ENCODE measurements around the gene NSMCE3. TPM values are rescaled to one million over a fixed set of nuclear protein-coding genes. Genes with fewer than 3 reads are reported as not detected.
"Not testable (repeated sequence)": the region's sequence is repeated elsewhere in the genome, so short reads cannot be mapped to it uniquely, and the experiment has no call there.

NSMCE3 gene
- total and polyA plus RNA-seq, 4 donors: 2.8 to 6.1 (median 5.7) TPM

DNA sequence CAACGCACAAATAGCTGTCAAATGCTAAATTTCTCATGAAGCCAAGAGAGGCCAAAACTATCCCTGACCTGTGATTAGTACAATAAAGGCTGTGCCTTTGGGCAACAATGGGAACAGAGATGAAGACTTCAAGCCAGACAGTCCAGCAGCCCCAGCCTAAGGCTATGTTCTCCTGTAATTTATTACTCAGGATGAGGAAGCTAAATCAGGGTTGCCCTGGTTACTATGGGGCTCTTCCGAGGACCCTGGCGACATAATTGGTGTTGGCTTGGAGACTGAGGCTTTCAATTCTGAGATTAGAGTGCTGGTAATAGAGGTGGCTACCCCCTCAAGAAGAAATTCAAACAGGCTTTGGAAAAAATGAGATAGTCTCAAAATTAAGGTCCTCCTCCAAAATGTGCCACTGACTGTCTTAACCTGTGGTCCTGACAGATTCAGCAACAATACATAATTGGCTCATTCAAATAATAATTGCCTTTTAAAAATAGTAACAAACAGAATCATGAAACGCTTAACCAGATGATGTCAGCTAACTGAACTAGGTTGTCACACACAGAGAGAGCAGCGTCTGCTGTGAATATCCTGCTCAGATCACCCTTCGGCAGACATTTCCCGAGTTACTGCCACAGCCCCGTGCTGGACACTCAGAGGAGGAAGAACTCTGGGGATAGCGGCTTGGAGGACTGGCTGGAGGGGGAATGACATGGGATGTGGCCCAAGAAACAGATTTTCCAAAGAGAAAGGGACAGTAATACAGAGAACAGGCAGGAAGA is 43.0 kb downstream of the NSMCE3 start:
- 45 to 49% methylated on average over 9 of the region's 9 CpGs for WGBS, 2 donors
- Histone ChIP-seq H3K9me3 (ENCODE audit: control insufficient read depth, low read length) (no peaks in the 10 kb centered on the region), H3K4me1 (ENCODE audit: control insufficient read depth in 1 of 2, insufficient read depth in 2 of 2, low read length in 2 of 2) (no peaks in the 10 kb centered on the region), H3K27me3 (ENCODE audit: control insufficient read depth in 1 of 2, insufficient read depth in 2 of 2, low read length in 1 of 2) (no peaks in the 10 kb centered on the region), H3K4me3 (ENCODE audit: low read length in 2 of 2) (no peak overlapping the region), H3K36me3 (ENCODE audit: control insufficient read depth in 1 of 2, insufficient read depth in 2 of 2, low read length in 1 of 2) (no peaks in the 10 kb centered on the region), H3K27ac (ENCODE audit: low read depth in 1 of 2, low read length in 2 of 2) (no peak overlapping the region)
- ATAC-seq (ENCODE audit: low FRiP score): no peak
- intact Hi-C loops (cut with DNase I): no loop called here
- no peak for DNase-seq

DNA sequence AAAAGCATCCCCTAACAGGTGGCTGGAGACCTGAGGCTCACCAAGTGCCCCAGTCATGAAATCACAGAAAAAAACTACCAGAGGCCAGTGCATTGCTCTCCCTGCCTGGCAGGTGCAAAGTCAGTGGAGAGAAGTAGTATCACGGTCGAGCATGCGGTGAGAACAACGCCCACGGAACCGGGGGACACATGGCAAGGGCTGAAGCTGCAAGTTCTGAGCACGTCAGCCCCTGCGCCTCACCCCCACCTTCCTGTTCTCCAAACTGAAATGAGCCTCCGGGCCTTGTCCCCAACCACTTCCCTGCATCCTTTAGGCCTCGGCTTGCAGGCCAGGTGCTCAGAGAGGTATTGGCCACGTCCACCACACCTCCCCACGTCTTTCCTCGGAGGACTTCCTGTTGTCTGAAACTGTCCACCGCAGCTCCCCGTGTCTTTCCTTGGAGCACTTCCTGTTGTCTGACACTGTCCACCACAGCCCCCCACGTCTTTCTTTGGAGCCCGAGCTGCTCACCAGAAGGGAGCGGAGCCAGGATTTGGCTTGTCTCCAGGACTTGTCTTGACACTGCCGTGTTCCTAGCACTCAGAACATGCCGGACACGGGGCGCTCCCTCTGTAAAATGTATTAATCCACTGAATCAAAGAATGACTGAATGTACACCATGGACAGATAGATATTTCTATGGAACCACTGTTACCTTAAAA is 43.9 kb downstream of the NSMCE3 start:
- Histone ChIP-seq H3K27me3 (ENCODE audit: control insufficient read depth in 1 of 2, insufficient read depth in 2 of 2, low read length in 1 of 2) (no peaks in the 10 kb centered on the region), H3K36me3 (ENCODE audit: control insufficient read depth in 1 of 2, insufficient read depth in 2 of 2, low read length in 1 of 2) (no peaks in the 10 kb centered on the region), H3K9me3 (ENCODE audit: control insufficient read depth, low read length) (no peaks in the 10 kb centered on the region), H3K4me1 (ENCODE audit: control insufficient read depth in 1 of 2, insufficient read depth in 2 of 2, low read length in 2 of 2) (no peaks in the 10 kb centered on the region), H3K4me3 (ENCODE audit: low read length in 2 of 2) (no peak overlapping the region), H3K27ac (ENCODE audit: low read depth in 1 of 2, low read length in 2 of 2) (no peak overlapping the region)
- intact Hi-C loops (cut with DNase I): no loop called here
- 74 to 80% methylated on average over 22 of the region's 22 CpGs for WGBS, 2 donors
- no peak for ATAC-seq (ENCODE audit: low FRiP score)
- DNase-seq: no peak

- H3K36me3 ChIP-seq (ENCODE audit: control insufficient read depth in 1 of 2, insufficient read depth in 2 of 2, low read length in 1 of 2); intact Hi-C loops (cut with DNase I); DNase-seq; H3K27ac ChIP-seq (ENCODE audit: low read depth in 1 of 2, low read length in 2 of 2); H3K9me3 ChIP-seq (ENCODE audit: control insufficient read depth, low read length); ATAC-seq (ENCODE audit: low FRiP score); H3K4me1 ChIP-seq (ENCODE audit: control insufficient read depth in 1 of 2, insufficient read depth in 2 of 2, low read length in 2 of 2); H3K4me3 ChIP-seq (ENCODE audit: low read length in 2 of 2); H3K27me3 ChIP-seq (ENCODE audit: control insufficient read depth in 1 of 2, insufficient read depth in 2 of 2, low read length in 1 of 2): not testable (repeated sequence)
- 93 to 99% methylated on average over 15 of the region's 15 CpGs for WGBS, 2 donors
Observed at GRCh38 chr15:29224987-29225363, 44.6 kb downstream of the NSMCE3 start.

DNA sequence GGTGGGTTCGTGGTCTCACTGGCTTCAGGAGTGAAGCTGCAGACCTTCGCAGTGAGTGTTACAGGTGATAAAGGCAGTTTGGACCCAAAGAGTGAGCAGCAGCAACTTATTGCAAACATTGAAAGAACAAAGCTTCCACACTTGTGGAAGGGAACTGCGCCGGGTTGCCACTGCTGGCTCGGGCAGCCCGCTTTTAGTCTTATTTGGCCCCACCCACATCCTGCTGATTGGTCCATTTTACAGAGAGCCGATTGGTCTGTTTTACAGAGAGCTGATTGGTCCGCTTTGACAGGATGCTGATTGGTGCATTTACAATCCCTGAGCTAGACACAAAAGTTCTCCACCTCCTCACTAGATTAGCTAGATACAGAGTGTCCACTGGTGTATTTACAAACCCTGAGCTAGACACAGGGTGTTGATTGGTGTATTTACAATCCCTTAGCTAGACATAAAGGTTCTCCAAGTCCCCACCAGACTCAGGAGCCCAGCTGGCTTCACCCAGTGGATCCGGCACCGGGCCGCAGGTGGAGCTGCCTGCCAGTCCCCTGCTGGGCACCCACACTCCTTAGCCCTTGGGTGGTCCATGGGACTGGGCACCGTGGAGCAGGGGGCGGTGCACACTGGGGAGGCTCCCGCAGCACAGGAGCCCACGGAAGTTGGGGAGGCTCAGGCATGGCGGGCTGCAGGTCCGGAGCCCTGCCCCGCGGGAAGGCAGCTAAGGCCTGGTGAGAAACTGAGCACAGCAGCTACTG is 45.2 kb downstream of the NSMCE3 start:
- ATAC-seq (ENCODE audit: low FRiP score); H3K9me3 ChIP-seq (ENCODE audit: control insufficient read depth, low read length); H3K36me3 ChIP-seq (ENCODE audit: control insufficient read depth in 1 of 2, insufficient read depth in 2 of 2, low read length in 1 of 2); H3K4me3 ChIP-seq (ENCODE audit: low read length in 2 of 2); intact Hi-C loops (cut with DNase I); H3K27me3 ChIP-seq (ENCODE audit: control insufficient read depth in 1 of 2, insufficient read depth in 2 of 2, low read length in 1 of 2); DNase-seq; H3K27ac ChIP-seq (ENCODE audit: low read depth in 1 of 2, low read length in 2 of 2); H3K4me1 ChIP-seq (ENCODE audit: control insufficient read depth in 1 of 2, insufficient read depth in 2 of 2, low read length in 2 of 2): not testable (repeated sequence)
- WGBS, 2 donors: 93 to 96% methylated on average over 19 of the region's 19 CpGs

DNA sequence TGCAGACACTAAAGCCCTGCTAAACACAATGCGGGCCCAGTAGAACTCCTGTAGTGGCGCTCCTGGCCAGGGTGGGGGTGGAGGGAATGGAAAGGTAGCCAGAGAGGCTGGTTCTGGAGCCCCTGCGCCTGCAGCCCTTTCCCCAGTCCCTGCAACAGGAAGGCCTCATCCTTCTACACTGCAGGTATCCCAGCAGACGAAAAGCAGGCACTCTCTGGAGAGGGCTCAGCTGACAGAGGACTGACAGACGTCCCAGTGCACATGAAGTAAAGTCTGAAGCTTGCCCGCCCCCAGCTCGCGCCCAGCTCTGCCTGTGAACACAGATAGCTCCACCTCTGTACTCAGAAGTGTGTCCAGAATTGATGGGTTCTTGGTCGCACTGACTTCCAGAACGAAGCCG is 46.0 kb downstream of the NSMCE3 start:
- DNase-seq (no peak), ATAC-seq (ENCODE audit: low FRiP score) (no peak)
- H3K4me3 ChIP-seq (ENCODE audit: low read length in 2 of 2): no peak overlapping the region
- H3K27me3 ChIP-seq (ENCODE audit: control insufficient read depth in 1 of 2, insufficient read depth in 2 of 2, low read length in 1 of 2): no peaks in the 10 kb centered on the region
- H3K27ac ChIP-seq (ENCODE audit: low read depth in 1 of 2, low read length in 2 of 2): no peak overlapping the region
- no peaks in the 10 kb centered on the region for H3K9me3 ChIP-seq (ENCODE audit: control insufficient read depth, low read length)
- WGBS, 2 donors: 79 to 85% methylated on average over 11 of the region's 11 CpGs
- no peaks in the 10 kb centered on the region for H3K4me1 ChIP-seq (ENCODE audit: control insufficient read depth in 1 of 2, insufficient read depth in 2 of 2, low read length in 2 of 2)
- no peaks in the 10 kb centered on the region for H3K36me3 ChIP-seq (ENCODE audit: control insufficient read depth in 1 of 2, insufficient read depth in 2 of 2, low read length in 1 of 2)
- intact Hi-C loops (cut with DNase I): no loop called here

GRCh38 chr15:29222129-29222853 is 47.3 kb downstream of the NSMCE3 start:
- Histone ChIP-seq H3K36me3 (ENCODE audit: control insufficient read depth in 1 of 2, insufficient read depth in 2 of 2, low read length in 1 of 2) (no peaks in the 10 kb centered on the region), H3K27ac (ENCODE audit: low read depth in 1 of 2, low read length in 2 of 2) (no peak overlapping the region), H3K4me3 (ENCODE audit: low read length in 2 of 2) (no peak overlapping the region), H3K27me3 (ENCODE audit: control insufficient read depth in 1 of 2, insufficient read depth in 2 of 2, low read length in 1 of 2) (no peaks in the 10 kb centered on the region), H3K9me3 (ENCODE audit: control insufficient read depth, low read length) (no peaks in the 10 kb centered on the region), H3K4me1 (ENCODE audit: control insufficient read depth in 1 of 2, insufficient read depth in 2 of 2, low read length in 2 of 2) (no peaks in the 10 kb centered on the region)
- no peak for DNase-seq
- 75 to 80% methylated on average over 9 of the region's 9 CpGs for WGBS, 2 donors
- intact Hi-C loops (cut with DNase I): no loop called here
- no peak for ATAC-seq (ENCODE audit: low FRiP score)

DNA sequence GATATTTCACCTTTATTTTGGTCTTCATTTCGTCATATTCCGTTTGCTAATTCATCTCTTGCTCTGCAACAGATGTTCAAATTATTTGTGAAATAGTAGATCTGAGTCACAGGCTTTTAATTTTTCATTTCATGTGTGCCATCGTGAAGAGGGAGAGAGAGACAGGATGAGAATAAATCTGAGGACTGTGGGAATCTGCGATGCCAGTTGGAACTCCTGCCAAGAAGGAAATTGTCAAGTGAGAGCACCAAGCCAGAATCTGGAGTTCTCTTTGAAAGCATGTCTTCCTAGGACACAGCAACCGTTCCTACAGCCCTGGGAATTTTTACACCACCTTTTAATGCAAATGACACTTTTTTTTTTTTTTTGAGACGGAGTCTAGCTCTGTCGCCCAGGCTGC is 48.8 kb downstream of the NSMCE3 start:
- H3K4me3 ChIP-seq (ENCODE audit: low read length in 2 of 2): no peak overlapping the region
- no peak for DNase-seq
- ATAC-seq (ENCODE audit: low FRiP score): no peak
- no peaks in the 10 kb centered on the region for H3K4me1 ChIP-seq (ENCODE audit: control insufficient read depth in 1 of 2, insufficient read depth in 2 of 2, low read length in 2 of 2)
- WGBS, 2 donors: 76 to 77% methylated on average over 7 of the region's 7 CpGs
- H3K27ac ChIP-seq (ENCODE audit: low read depth in 1 of 2, low read length in 2 of 2): no peak overlapping the region
- H3K36me3 ChIP-seq (ENCODE audit: control insufficient read depth in 1 of 2, insufficient read depth in 2 of 2, low read length in 1 of 2): no peaks in the 10 kb centered on the region
- intact Hi-C loops (cut with DNase I): no loop called here
- H3K27me3 ChIP-seq (ENCODE audit: control insufficient read depth in 1 of 2, insufficient read depth in 2 of 2, low read length in 1 of 2): no peaks in the 10 kb centered on the region
- no peaks in the 10 kb centered on the region for H3K9me3 ChIP-seq (ENCODE audit: control insufficient read depth, low read length)

DNA sequence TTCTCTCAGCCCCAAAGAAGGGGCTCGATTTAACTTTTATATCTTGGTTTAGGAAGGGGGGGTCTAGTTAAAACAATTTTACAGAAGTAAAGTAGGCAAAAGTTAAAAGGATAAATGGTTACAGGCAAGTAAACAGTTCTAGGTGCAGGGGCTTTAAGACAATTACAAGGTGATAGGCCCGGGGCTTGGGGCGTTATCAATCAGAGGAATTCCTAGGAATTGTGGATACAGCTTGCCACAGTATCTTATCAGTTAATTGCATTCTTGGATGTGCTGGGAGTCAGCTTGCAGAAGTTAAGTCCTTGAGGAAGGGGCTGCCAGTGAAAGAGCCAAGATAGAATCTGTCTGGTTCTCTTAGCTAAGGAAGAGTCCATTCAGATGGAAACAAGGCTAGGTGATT is 52.7 kb downstream of the NSMCE3 start:
- H3K27ac ChIP-seq (ENCODE audit: low read depth in 1 of 2, low read length in 2 of 2): no peak overlapping the region
- H3K4me3 ChIP-seq (ENCODE audit: low read length in 2 of 2): no peak overlapping the region
- ATAC-seq (ENCODE audit: low FRiP score) (no peak), DNase-seq (no peak)
- no peaks in the 10 kb centered on the region for H3K36me3 ChIP-seq (ENCODE audit: control insufficient read depth in 1 of 2, insufficient read depth in 2 of 2, low read length in 1 of 2)
- no peaks in the 10 kb centered on the region for H3K27me3 ChIP-seq (ENCODE audit: control insufficient read depth in 1 of 2, insufficient read depth in 2 of 2, low read length in 1 of 2)
- H3K9me3 ChIP-seq (ENCODE audit: control insufficient read depth, low read length): no peaks in the 10 kb centered on the region
- intact Hi-C loops (cut with DNase I): no loop called here
- WGBS, 2 donors: 67 to 69% methylated on average over 3 of the region's 3 CpGs
- H3K4me1 ChIP-seq (ENCODE audit: control insufficient read depth in 1 of 2, insufficient read depth in 2 of 2, low read length in 2 of 2): no peaks in the 10 kb centered on the region
